Peyer's patch (tissue), 4 donors: ENCODE data around the gene CLSTN1. TPM values are rescaled to one million over a fixed set of nuclear protein-coding genes. Genes with fewer than 3 reads are reported as not detected.

Experiments used
- DNase-seq, 3 donors: peaks; one replicate each; pipeline ENCODE4 v3.0.0-alpha.2; 2017 to 2019
- H3K27ac ChIP-seq, 4 donors: fragments of 200-600 bp; sonication (generic); one replicate each; pipeline ENCODE4 v1.5.1; 2016 to 2019
- H3K27me3 ChIP-seq, 2 donors: fragments of 200-600 bp; sonication (generic); one replicate each; pipeline ENCODE4 v1.5.1; 2019
- H3K36me3 ChIP-seq, 3 donors: fragments of 200-600 bp; sonication (generic); one replicate each; pipeline ENCODE4 v1.5.1; 2016 to 2019
- H3K4me1 ChIP-seq, 4 donors: fragments of 200-600 bp; sonication (generic); one replicate each; pipeline ENCODE4 v1.5.1; 2016 to 2019
- H3K4me3 ChIP-seq, 4 donors: fragments of 200-600 bp; sonication (generic); 1 replicate in 3 of 4; 2 replicates in 1 of 4; pipeline ENCODE4 v1.5.1; 2016 to 2019; ENCODE audit warnings: mild to moderate bottlenecking in 1 of 4
- H3K9me3 ChIP-seq, 4 donors: fragments of 200-600 bp; sonication (generic); one replicate each; pipeline ENCODE4 v1.5.1; 2016 to 2019; ENCODE audit warnings: mild to moderate bottlenecking in 1 of 4
- CTCF ChIP-seq, 6 experiments: fragments of 450-650 bp in 4 of 6; fragments of 200-600 bp in 2 of 6; sonication (generic) in 1 of 6; IDR thresholded peaks; one replicate each; pipeline ENCODE4 v1.5.1; 2017 to 2019; ENCODE audit warnings: antibody characterized with exemption in 6 of 6, mild to moderate bottlenecking in 3 of 6, moderate library complexity in 1 of 6
- POLR2A ChIP-seq, 2 donors: fragments of 450-650 bp; IDR thresholded peaks; one replicate each; pipeline ENCODE4 v1.5.1; 2017; ENCODE audit warnings: antibody characterized with exemption in 2 of 2, mild to moderate bottlenecking in 2 of 2, moderate library complexity in 2 of 2
- total RNA-seq, 4 donors: library from RNA; depleted of rRNA; stranded (reverse); fragments of >200 nt; gene quantifications; one replicate each; pipeline ENCODE4 v1.1.0, GENCODE V29; 2016

CLSTN1 gene
- total RNA-seq, 4 donors from 2014 or later = 47.9 to 107 (median 103) TPM

- H3K4me1 ChIP-seq = peaks cover 0 to 6% (median 0%) of the 10 kb centered on the region in 4 donors
- H3K27me3 ChIP-seq = no peaks in the 10 kb centered on the region
- no peak for DNase-seq
- no peak overlapping the region for H3K4me3 ChIP-seq
- H3K9me3 ChIP-seq = no peaks in the 10 kb centered on the region
- TF ChIP-seq POLR2A (IDR thresholded peaks at IDR 0.05) (no peak), CTCF (IDR thresholded peaks at IDR 0.05) (no peak)
- H3K36me3 ChIP-seq = peaks cover 0 to 83% (median 0%) of the 10 kb centered on the region in 3 donors
- no peak overlapping the region for H3K27ac ChIP-seq
Observed at GRCh38 chr1:9726905-9727595, 96.7 kb downstream of the CLSTN1 start.

GRCh38 chr1:9726406-9726805 is 97.4 kb downstream of the CLSTN1 start:
- Histone ChIP-seq H3K27me3 (no peaks in the 10 kb centered on the region), H3K4me1 (peaks cover 0 to 10% (median 2%) of the 10 kb centered on the region in 4 donors), H3K9me3 (no peaks in the 10 kb centered on the region), H3K36me3 (peaks cover 0 to 83% (median 0%) of the 10 kb centered on the region in 3 donors), H3K4me3 (no peak overlapping the region), H3K27ac (no peak overlapping the region)
- DNase-seq = no peak
- TF ChIP-seq CTCF (IDR thresholded peaks at IDR 0.05) (no peak), POLR2A (IDR thresholded peaks at IDR 0.05) (no peak)

GRCh38 chr1:9724706-9725476 is 98.9 kb downstream of the CLSTN1 start:
- Histone ChIP-seq H3K27ac (peak overlapping the region in 1 of 4 donors; percentile 46), H3K4me3 (no peak overlapping the region), H3K36me3 (peaks cover 0 to 77% (median 0%) of the 10 kb centered on the region in 3 donors), H3K9me3 (no peaks in the 10 kb centered on the region), H3K27me3 (no peaks in the 10 kb centered on the region), H3K4me1 (peaks cover 0 to 23% (median 2%) of the 10 kb centered on the region in 4 donors)
- TF ChIP-seq CTCF (IDR thresholded peaks at IDR 0.05) (peak; percentile 77 to 94 (median 88)), POLR2A (IDR thresholded peaks at IDR 0.05) (no peak)
- peak; percentile 73 to 88 (median 76) for DNase-seq

GRCh38 chr1:9723926-9724325 is 99.8 kb downstream of the CLSTN1 start:
- peaks cover 0 to 69% (median 0%) of the 10 kb centered on the region in 3 donors for H3K36me3 ChIP-seq
- no peaks in the 10 kb centered on the region for H3K9me3 ChIP-seq
- H3K4me1 ChIP-seq = peaks cover 0 to 27% (median 6%) of the 10 kb centered on the region in 4 donors
- no peak overlapping the region for H3K4me3 ChIP-seq
- no peaks in the 10 kb centered on the region for H3K27me3 ChIP-seq
- DNase-seq = no peak
- H3K27ac ChIP-seq = no peak overlapping the region
- TF ChIP-seq CTCF (IDR thresholded peaks at IDR 0.05) (no peak), POLR2A (IDR thresholded peaks at IDR 0.05) (no peak)

GRCh38 chr1:9723068-9723805 is 100.5 kb downstream of the CLSTN1 start:
- no peaks in the 10 kb centered on the region for H3K27me3 ChIP-seq
- peaks cover 0 to 62% (median 0%) of the 10 kb centered on the region in 3 donors for H3K36me3 ChIP-seq
- TF ChIP-seq CTCF (IDR thresholded peaks at IDR 0.05) (no peak), POLR2A (IDR thresholded peaks at IDR 0.05) (no peak)

More at GRCh38 chr1:9723068-9723805, 100.5 kb downstream of the CLSTN1 start:
- Histone ChIP-seq H3K4me3 (no peak overlapping the region), H3K4me1 (peaks cover 0 to 34% (median 13%) of the 10 kb centered on the region in 4 donors), H3K9me3 (no peaks in the 10 kb centered on the region), H3K27ac (no peak overlapping the region)
- DNase-seq = no peak
